Effector CD4-positive, alpha-beta T cell (primary cell): ENCODE measurements around the gene MAST2.
"Not testable (repeated sequence)": the region's sequence is repeated elsewhere in the genome, so short reads cannot be mapped to it uniquely, and the experiment has no call there.

ENCODE experiments used
- DNase-seq: peaks from one replicate; pipeline ENCODE4 v3.0.0-alpha.2; 2020

The MAST2 gene

GRCh38 chr1:45952072-45952471 is 148.7 kb downstream of the MAST2 start:
- no peak for DNase-seq

- no peak for DNase-seq
These were observed 150.8 kb downstream of the MAST2 start for GRCh38 chr1:45953934-45954847.

- DNase-seq: no peak
These were observed 154.3 kb downstream of the MAST2 start for GRCh38 chr1:45957684-45958083.

GRCh38 chr1:45958317-45958716 is 154.9 kb downstream of the MAST2 start:
- DNase-seq: no peak

GRCh38 chr1:45960930-45961715 is 157.7 kb downstream of the MAST2 start:
- DNase-seq: no peak

GRCh38 chr1:45961936-45962335 is 158.5 kb downstream of the MAST2 start:
- not testable (repeated sequence) for DNase-seq

- DNase-seq: no peak
These were observed 165.7 kb downstream of the MAST2 start for GRCh38 chr1:45968941-45969666.

GRCh38 chr1:45969866-45970265 is 166.5 kb downstream of the MAST2 start:
- DNase-seq: no peak

GRCh38 chr1:45971335-45971734 is 167.9 kb downstream of the MAST2 start:
- DNase-seq: no peak

GRCh38 chr1:45971922-45972531 is 168.6 kb downstream of the MAST2 start:
- no peak for DNase-seq

- DNase-seq: no peak
These were observed 169.2 kb downstream of the MAST2 start for GRCh38 chr1:45972621-45973020.

- DNase-seq: no peak
These were observed 169.7 kb downstream of the MAST2 start for GRCh38 chr1:45973121-45973520.

- DNase-seq: no peak
These were observed 171.3 kb downstream of the MAST2 start for GRCh38 chr1:45974541-45975269.

GRCh38 chr1:45976623-45977022 is 173.2 kb downstream of the MAST2 start:
- DNase-seq: no peak

GRCh38 chr1:45979074-45979777 is 175.8 kb downstream of the MAST2 start:
- no peak for DNase-seq

- DNase-seq: no peak
These were observed 176.4 kb downstream of the MAST2 start for GRCh38 chr1:45979778-45980176.

GRCh38 chr1:45982359-45982758 is 178.9 kb downstream of the MAST2 start:
- no peak for DNase-seq

- no peak for DNase-seq
These were observed 180.6 kb downstream of the MAST2 start for GRCh38 chr1:45983967-45984366.

GRCh38 chr1:45987204-45987603 is 183.8 kb downstream of the MAST2 start:
- DNase-seq: no peak

- DNase-seq: no peak
These were observed 185.8 kb downstream of the MAST2 start for GRCh38 chr1:45989249-45989648.

- DNase-seq: no peak
These were observed 191.0 kb downstream of the MAST2 start for GRCh38 chr1:45994423-45994822.
